Suprapubic skin (tissue), 4 donors: Measurements from ENCODE around the gene TMEM258. TPM values are rescaled to one million over a fixed set of nuclear protein-coding genes. Genes with fewer than 3 reads are reported as not detected.

Experiments
- DNase-seq, 2 donors: peaks; one replicate each; pipeline ENCODE4 v3.0.0-alpha.2; 2019; ENCODE audit warnings: low spot score in 2 of 2
- H3K27ac ChIP-seq: fragments of 200-600 bp; sonication (generic); one replicate; pipeline ENCODE4 v1.5.1; 2019
- H3K27me3 ChIP-seq: fragments of 200-600 bp; sonication (generic); one replicate; pipeline ENCODE4 v1.5.1; 2019
- H3K36me3 ChIP-seq: fragments of 200-600 bp; sonication (generic); one replicate; pipeline ENCODE4 v1.5.1; 2019
- H3K4me1 ChIP-seq: fragments of 200-600 bp; sonication (generic); one replicate; pipeline ENCODE4 v1.5.1; 2019
- H3K4me3 ChIP-seq: fragments of 200-600 bp; sonication (generic); one replicate; pipeline ENCODE4 v1.5.1; 2019; ENCODE audit warnings: mild to moderate bottlenecking
- H3K9me3 ChIP-seq: fragments of 200-600 bp; sonication (generic); one replicate; pipeline ENCODE4 v1.5.1; 2019
- EP300 ChIP-seq: sonication (generic); formaldehyde crosslinking; IDR thresholded peaks from one replicate; pipeline ENCODE4 v1.6.1; 2017; ENCODE audit warnings: antibody characterized with exemption
- POLR2A ChIP-seq, 2 donors: fragments of 450-650 bp; IDR thresholded peaks; one replicate each; pipeline ENCODE4 v1.6.1; 2017; ENCODE audit warnings: antibody characterized with exemption in 2 of 2, mild to moderate bottlenecking in 2 of 2, moderate library complexity in 2 of 2
- POLR2AphosphoS5 ChIP-seq, 3 donors: sonication (generic); formaldehyde crosslinking; IDR thresholded peaks; one replicate each; pipeline ENCODE4 v1.6.1; 2017; ENCODE audit warnings: antibody characterized with exemption in 3 of 3
- WGBS: methylation state at CpG from one replicate; pipeline ENCODE4 v1.1.5; 2018; 5-methylcytosine and 5-hydroxymethylcytosine counted together
- total RNA-seq, 4 donors: library from RNA; depleted of rRNA; stranded (reverse); fragments of >200 nt; gene quantifications; one replicate each; pipeline ENCODE4 v1.1.0, GENCODE V29; 2016
- TF ChIP-seq, protein P1 (sequence below), 2 donors: fragments of 200-600 bp in 1 of 2; fragments of 450-650 bp in 1 of 2; sonication (generic) in 1 of 2; IDR thresholded peaks; one replicate each; pipeline ENCODE4 v1.5.1; 2016 to 2019; ENCODE audit warnings: antibody characterized with exemption in 2 of 2, mild to moderate bottlenecking in 1 of 2, moderate library complexity in 1 of 2

TMEM258 gene
- total RNA-seq, 4 donors from 2014 or later = 29.7 to 44.8 (median 35.9) TPM

DNA sequence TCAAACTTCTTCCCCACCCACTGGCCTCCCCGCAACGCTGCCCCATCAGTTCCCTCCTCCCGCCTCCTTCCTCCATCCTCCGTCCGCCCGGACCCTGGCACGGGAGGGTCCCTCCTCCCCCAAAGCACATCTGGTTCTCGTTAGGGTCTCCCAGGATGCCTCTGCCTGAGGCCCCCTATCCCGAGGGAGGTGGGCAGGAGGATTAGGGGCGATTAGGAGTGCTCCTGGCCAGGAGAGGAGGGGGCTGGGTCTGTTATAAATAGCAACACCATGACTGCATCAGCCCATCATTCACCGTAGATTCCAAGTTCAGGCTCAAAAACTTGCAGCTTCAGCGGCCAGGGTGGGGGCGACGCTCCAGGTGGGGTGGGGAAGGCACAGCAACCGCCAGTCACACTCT is 29.6 kb downstream of the TMEM258 start:
- H3K4me3 ChIP-seq = no peak overlapping the region
- no peaks in the 10 kb centered on the region for H3K36me3 ChIP-seq
- WGBS = 36% methylated on average over 15 of the region's 15 CpGs
- H3K27ac ChIP-seq = no peak overlapping the region
- no peaks in the 10 kb centered on the region for H3K9me3 ChIP-seq
- H3K4me1 ChIP-seq = no peaks in the 10 kb centered on the region
- H3K27me3 ChIP-seq = peaks cover 51% of the 10 kb centered on the region
- no peak for TF ChIP-seq POLR2A (IDR thresholded peaks at IDR 0.05)
- no peak for TF ChIP-seq POLR2AphosphoS5 (IDR thresholded peaks at IDR 0.05)
- TF ChIP-seq, protein P1, sequence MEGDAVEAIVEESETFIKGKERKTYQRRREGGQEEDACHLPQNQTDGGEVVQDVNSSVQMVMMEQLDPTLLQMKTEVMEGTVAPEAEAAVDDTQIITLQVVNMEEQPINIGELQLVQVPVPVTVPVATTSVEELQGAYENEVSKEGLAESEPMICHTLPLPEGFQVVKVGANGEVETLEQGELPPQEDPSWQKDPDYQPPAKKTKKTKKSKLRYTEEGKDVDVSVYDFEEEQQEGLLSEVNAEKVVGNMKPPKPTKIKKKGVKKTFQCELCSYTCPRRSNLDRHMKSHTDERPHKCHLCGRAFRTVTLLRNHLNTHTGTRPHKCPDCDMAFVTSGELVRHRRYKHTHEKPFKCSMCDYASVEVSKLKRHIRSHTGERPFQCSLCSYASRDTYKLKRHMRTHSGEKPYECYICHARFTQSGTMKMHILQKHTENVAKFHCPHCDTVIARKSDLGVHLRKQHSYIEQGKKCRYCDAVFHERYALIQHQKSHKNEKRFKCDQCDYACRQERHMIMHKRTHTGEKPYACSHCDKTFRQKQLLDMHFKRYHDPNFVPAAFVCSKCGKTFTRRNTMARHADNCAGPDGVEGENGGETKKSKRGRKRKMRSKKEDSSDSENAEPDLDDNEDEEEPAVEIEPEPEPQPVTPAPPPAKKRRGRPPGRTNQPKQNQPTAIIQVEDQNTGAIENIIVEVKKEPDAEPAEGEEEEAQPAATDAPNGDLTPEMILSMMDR (IDR thresholded peaks at IDR 0.05) = no peak
- TF ChIP-seq EP300 = no peak
- no peak for DNase-seq

- Histone ChIP-seq H3K27me3 (peaks cover 51% of the 10 kb centered on the region), H3K4me3 (no peak overlapping the region), H3K36me3 (no peaks in the 10 kb centered on the region), H3K9me3 (no peaks in the 10 kb centered on the region), H3K27ac (no peak overlapping the region), H3K4me1 (no peaks in the 10 kb centered on the region)
- DNase-seq = no peak
- no peak for TF ChIP-seq POLR2A (IDR thresholded peaks at IDR 0.05)
- TF ChIP-seq POLR2AphosphoS5 (IDR thresholded peaks at IDR 0.05) = no peak
- TF ChIP-seq, protein P1 (IDR thresholded peaks at IDR 0.05) = no peak
- no peak for TF ChIP-seq EP300
- WGBS = 80% methylated on average over 10 of the region's 10 CpGs
Measured at GRCh38 chr11:61762223-61762615, 30.2 kb downstream of the TMEM258 start.

- no peak for DNase-seq
- no peaks in the 10 kb centered on the region for H3K9me3 ChIP-seq
- H3K27ac ChIP-seq = no peak overlapping the region
- no peak overlapping the region for H3K4me3 ChIP-seq
- no peaks in the 10 kb centered on the region for H3K36me3 ChIP-seq
- H3K27me3 ChIP-seq = peaks cover 51% of the 10 kb centered on the region
- TF ChIP-seq POLR2A (IDR thresholded peaks at IDR 0.05) = no peak
- TF ChIP-seq, protein P1 (IDR thresholded peaks at IDR 0.05) = no peak
- no peak for TF ChIP-seq POLR2AphosphoS5 (IDR thresholded peaks at IDR 0.05)
- no peak for TF ChIP-seq EP300
- WGBS = 74% methylated on average over 11 of the region's 11 CpGs
- H3K4me1 ChIP-seq = no peaks in the 10 kb centered on the region
Measured at GRCh38 chr11:61761440-61762222, 30.8 kb downstream of the TMEM258 start.

DNA sequence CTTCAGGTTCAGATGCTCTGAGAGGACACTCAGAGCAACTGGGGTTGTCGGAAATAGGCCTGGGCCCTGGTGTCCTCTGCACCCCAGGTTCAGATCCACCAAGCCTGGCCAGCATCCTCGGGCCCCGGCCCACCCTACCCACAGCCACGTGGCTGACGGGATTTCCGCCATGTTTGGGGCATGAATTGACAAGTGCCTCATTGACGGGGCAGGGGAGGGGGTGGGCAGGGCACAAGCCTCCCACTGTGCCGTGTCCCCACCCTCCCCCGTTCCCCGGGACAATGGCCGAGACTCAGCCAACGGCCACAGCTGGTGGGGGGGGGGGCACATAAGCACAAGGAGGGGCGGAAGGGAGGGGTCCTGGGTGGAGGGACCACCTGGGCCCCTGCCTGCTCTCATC is 31.5 kb downstream of the TMEM258 start:
- Histone ChIP-seq H3K4me1 (no peaks in the 10 kb centered on the region), H3K27me3 (peaks cover 51% of the 10 kb centered on the region), H3K36me3 (no peaks in the 10 kb centered on the region), H3K27ac (no peak overlapping the region), H3K9me3 (no peaks in the 10 kb centered on the region), H3K4me3 (no peak overlapping the region)
- DNase-seq = no peak
- no peak for TF ChIP-seq POLR2AphosphoS5 (IDR thresholded peaks at IDR 0.05)
- no peak for TF ChIP-seq EP300
- TF ChIP-seq, protein P1 (IDR thresholded peaks at IDR 0.05) = no peak
- no peak for TF ChIP-seq POLR2A (IDR thresholded peaks at IDR 0.05)
- WGBS = 67% methylated on average over 1 of the region's 13 CpGs

DNA sequence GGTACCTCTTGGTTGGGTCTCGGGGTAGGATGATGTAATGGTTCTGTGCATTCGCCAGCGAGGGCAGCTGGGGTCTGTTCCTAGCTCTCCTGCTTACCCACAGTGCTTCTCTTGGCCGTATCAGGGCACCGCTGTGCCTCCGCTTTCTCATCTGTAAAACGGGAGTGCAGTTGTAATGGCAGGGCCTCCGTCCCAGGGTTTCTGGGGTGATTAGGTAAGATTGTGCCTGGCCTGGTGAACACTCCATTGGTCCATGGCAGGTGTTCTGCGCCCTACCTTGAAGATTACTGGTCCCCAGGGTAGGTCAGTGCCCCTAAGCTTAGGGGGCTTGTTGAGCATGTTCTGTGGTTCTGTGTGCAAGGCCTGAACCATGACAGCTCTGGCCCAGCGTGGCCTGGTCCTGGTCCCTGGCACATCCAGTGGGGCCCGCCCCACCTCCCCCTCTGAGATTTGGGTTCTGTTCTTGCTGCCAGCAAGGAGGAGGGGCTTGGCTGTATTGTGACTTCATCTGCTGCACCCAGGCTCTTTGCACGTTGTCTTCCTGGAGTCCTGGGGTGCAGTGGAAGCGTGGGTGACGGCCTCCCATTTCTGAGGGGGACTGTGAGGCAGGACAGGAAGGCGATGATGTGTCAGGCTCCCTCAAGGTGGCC is 35.1 kb downstream of the TMEM258 start:
- Histone ChIP-seq H3K4me3 (no peak overlapping the region), H3K4me1 (peaks cover 7% of the 10 kb centered on the region), H3K9me3 (no peaks in the 10 kb centered on the region), H3K27me3 (peaks cover 29% of the 10 kb centered on the region), H3K36me3 (no peaks in the 10 kb centered on the region), H3K27ac (no peak overlapping the region)
- TF ChIP-seq POLR2AphosphoS5 (IDR thresholded peaks at IDR 0.05) = no peak
- no peak for TF ChIP-seq POLR2A (IDR thresholded peaks at IDR 0.05)
- TF ChIP-seq, protein P1 (IDR thresholded peaks at IDR 0.05) = no peak
- no peak for TF ChIP-seq EP300
- 86% methylated on average over 12 of the region's 15 CpGs for WGBS
- no peak for DNase-seq
